ENCODE results near the gene HOXB3.
"Not testable (repeated sequence)": the region's sequence is repeated elsewhere in the genome, so short reads cannot be mapped to it uniquely, and the experiment has no call there.

The HOXB3 gene

GRCh38 chr17:48509708-48510107 lies 80.3 kb downstream of the HOXB3 start:
- not testable (repeated sequence) for DNase-seq (ENCODE audit: extremely low read depth in 1 of 2, low read depth in 1 of 2)

- DNase-seq (ENCODE audit: extremely low read depth in 1 of 2, low read depth in 1 of 2): no peak
These were observed 83.8 kb downstream of the HOXB3 start for GRCh38 chr17:48506246-48506645.

- peak in 1 of 2 donors; percentile 16 for DNase-seq (ENCODE audit: extremely low read depth in 1 of 2, low read depth in 1 of 2)
These were observed 84.3 kb downstream of the HOXB3 start for GRCh38 chr17:48505788-48506187.

GRCh38 chr17:48504953-48505352 lies 85.1 kb downstream of the HOXB3 start:
- DNase-seq (ENCODE audit: extremely low read depth in 1 of 2, low read depth in 1 of 2): no peak

GRCh38 chr17:48503747-48504146 lies 86.3 kb downstream of the HOXB3 start:
- DNase-seq (ENCODE audit: extremely low read depth in 1 of 2, low read depth in 1 of 2): no peak

- DNase-seq (ENCODE audit: extremely low read depth in 1 of 2, low read depth in 1 of 2): no peak
These were observed 87.1 kb downstream of the HOXB3 start for GRCh38 chr17:48502901-48503300.

GRCh38 chr17:48502312-48502711 lies 87.7 kb downstream of the HOXB3 start:
- DNase-seq (ENCODE audit: extremely low read depth in 1 of 2, low read depth in 1 of 2): no peak

- no peak for DNase-seq (ENCODE audit: extremely low read depth in 1 of 2, low read depth in 1 of 2)
These were observed 89.3 kb downstream of the HOXB3 start for GRCh38 chr17:48500435-48501426.

GRCh38 chr17:48499735-48500434 lies 90.2 kb downstream of the HOXB3 start:
- DNase-seq (ENCODE audit: extremely low read depth in 1 of 2, low read depth in 1 of 2): no peak

GRCh38 chr17:48499248-48499647 lies 90.8 kb downstream of the HOXB3 start:
- DNase-seq (ENCODE audit: extremely low read depth in 1 of 2, low read depth in 1 of 2): no peak

Data from activated CD8-positive, alpha-beta memory T cell treated with anti-CD3 and anti-CD28 coated beads for 1 hour (primary cell).